Ishikawa (cell line): ENCODE results near the gene ARHGAP12.

ENCODE experiments used
- CREB1 ChIP-seq: IDR thresholded peaks from 2 replicates; pipeline ENCODE4 v1.6.1; 2012; ENCODE audit warnings: low read depth
- EP300 ChIP-seq: IDR thresholded peaks from 2 replicates; pipeline ENCODE4 v1.6.1; 2012; ENCODE audit warnings: borderline replicate concordance
- MAX ChIP-seq: IDR thresholded peaks from 2 replicates; pipeline ENCODE4 v1.6.1; 2012
- NFIC ChIP-seq: IDR thresholded peaks from 2 replicates; pipeline ENCODE4 v1.6.1; 2012
- RAD21 ChIP-seq: IDR thresholded peaks from 2 replicates; pipeline ENCODE4 v1.6.1; 2012; ENCODE audit warnings: low read depth
- TAF1 ChIP-seq: IDR thresholded peaks from 2 replicates; pipeline ENCODE4 v1.6.1; 2012; ENCODE audit warnings: low read depth, mild to moderate bottlenecking
- TCF12 ChIP-seq: IDR thresholded peaks from 2 replicates; pipeline ENCODE4 v1.6.1; 2012; ENCODE audit warnings: low read depth
- TEAD4 ChIP-seq: IDR thresholded peaks from 2 replicates; pipeline ENCODE4 v1.6.1; 2012

DNA sequence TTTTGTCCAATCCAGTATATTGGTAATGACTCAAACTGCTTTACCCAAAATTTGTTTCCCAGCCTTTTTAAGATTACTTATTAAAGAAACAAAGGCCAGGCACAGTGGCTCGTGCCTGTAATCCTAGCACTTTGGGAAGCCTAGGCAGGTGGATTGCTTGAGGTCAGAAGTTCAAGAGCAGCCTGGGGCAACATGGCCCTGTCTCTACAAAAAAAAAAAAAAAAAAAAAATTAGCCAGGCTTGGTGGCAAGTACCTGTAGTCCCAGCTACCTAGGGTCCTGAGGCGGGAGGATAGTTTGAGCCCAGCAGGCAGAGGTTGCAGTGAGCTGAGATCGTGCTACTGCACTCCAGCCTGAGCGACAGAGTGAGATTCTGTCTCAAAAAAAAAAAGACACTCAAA is 7.0 kb upstream of the ARHGAP12 start:
- no peak for TF ChIP-seq EP300
- TF ChIP-seq TCF12: no peak
- no peak for TF ChIP-seq MAX
- no peak for TF ChIP-seq RAD21
- no peak for TF ChIP-seq TAF1
- TF ChIP-seq NFIC: no peak
- TF ChIP-seq TEAD4: no peak
- TF ChIP-seq CREB1: no peak
